NCI-H2196 (cell line): Measurements from ENCODE around the gene PRKD1.

ENCODE experiments used
- DNase-seq: peaks from one replicate; lab custom pipeline; 2025; ENCODE audit not compliant: unreplicated experiment; lab: John Stamatoyannopoulos, UW

PRKD1 gene

DNA sequence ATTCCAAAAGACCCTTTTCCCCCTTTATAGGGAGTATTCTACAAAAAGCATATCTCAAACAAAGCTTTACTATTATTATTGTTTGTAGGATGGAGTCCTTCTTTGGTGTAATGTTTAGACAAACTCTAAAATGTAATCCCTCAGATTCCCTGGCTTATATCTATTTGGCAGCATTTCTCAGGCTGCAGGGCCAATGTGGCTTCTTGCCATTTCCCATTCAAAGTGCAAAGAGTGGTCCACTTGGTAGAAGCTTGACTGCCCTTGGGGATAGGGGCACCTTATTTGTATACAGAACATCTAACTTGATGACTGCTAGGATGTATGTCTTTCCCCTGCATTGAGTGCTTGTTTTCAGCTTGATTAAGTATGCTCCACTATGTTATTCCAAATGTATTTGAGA is 242.7 kb downstream of the PRKD1 start:
- DNase-seq = no peak

DNA sequence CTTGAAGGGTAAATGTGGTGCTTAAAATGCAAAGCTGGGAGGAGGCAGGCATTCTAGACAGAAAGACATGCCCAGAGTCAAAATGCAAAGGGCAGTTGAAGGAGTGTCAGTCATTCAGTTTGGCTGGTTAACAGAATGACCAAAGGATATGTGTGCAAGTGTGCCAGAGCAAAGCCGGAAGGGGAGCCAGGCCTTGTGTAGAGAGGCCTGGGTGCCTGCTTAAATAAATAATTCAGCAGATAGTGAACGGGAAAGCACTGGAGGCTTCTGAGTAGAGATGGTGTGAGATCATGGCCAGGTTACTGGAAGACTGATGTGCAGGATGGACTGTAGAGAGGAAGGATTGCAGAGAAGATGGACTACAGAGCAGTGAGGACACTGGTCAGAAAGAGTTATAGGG is 244.9 kb downstream of the PRKD1 start:
- no peak for DNase-seq

DNA sequence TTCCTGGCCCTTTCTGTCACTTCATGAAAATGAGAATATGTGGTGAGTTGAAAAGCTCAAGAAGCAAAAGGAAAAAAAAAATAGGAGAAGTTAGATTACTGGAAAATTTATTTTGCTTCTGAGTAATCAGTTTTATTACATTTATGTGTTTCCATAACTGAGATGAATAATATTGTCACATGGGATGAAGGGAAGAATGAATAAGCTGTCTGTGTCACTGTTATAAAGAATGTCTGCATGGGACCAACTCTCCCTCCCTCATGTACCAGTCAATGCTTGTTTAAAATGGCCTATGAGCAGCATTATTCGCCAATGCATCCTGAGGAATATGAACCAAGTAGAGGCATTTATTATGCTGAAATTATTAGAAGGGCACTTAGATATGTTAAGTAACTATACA is 246.3 kb downstream of the PRKD1 start:
- no peak for DNase-seq

GRCh38 chr14:29674566-29675285 is 252.9 kb downstream of the PRKD1 start:
- no peak for DNase-seq

GRCh38 chr14:29672831-29673230 is 254.8 kb downstream of the PRKD1 start:
- DNase-seq = no peak

GRCh38 chr14:29671034-29671433 is 256.6 kb downstream of the PRKD1 start:
- no peak for DNase-seq

GRCh38 chr14:29668201-29668600 is 259.4 kb downstream of the PRKD1 start:
- no peak for DNase-seq

GRCh38 chr14:29664515-29664914 is 263.1 kb downstream of the PRKD1 start:
- no peak for DNase-seq

GRCh38 chr14:29663281-29663801 is 264.3 kb downstream of the PRKD1 start:
- DNase-seq = no peak

GRCh38 chr14:29654901-29655550 is 272.6 kb downstream of the PRKD1 start:
- DNase-seq = no peak

DNA sequence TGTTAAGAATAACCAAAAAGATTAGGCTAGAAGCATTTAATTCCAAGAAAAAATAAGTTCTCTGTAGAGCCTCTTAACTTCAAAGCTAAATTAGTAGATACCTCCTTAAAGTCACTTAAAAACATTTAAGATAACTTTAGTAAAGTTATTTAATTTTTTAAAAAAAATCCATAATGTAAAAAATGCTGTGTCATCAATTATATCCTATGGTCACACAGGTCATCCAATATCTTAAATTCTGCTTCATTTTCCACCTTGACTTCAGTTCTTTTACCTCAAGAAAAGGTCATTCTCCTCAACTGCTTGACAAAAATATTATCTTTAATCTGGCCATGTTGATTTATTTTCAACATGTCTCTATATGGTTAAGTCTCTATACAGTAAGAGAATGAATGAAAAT is 274.3 kb downstream of the PRKD1 start:
- no peak for DNase-seq

GRCh38 chr14:29652571-29652970 is 275.1 kb downstream of the PRKD1 start:
- no peak for DNase-seq

DNA sequence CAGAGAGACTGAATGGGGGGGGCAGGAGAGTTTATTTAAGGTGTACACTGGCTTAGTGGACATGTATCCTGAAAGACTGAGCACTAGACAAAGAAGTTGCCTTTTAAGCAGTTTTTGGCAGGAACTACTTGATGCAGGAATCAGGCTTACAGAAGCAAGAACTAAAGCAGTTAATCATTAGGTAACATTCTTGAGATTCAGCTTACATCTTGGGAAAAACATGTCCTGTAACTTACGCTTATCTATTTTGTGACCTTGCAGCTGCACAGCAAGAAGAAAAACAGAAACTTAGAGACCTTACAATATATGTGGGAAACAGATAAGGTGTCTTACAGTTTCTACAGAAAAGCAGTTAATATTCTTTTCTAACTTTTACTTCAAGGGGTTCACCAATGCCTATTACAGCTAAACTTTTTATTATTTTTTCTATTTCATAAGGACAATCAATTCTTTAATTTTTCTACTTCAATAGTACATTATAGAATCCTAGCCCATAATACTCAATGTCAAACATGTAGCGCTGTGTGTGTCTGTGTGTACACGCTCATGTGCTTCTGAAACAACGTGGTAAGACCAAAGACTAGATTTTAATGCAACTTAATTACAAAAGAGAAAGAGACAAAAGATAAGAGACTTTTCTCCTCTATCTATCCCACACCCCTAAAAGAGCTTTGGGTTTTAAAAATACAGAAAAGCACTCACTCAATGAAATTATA is 276.9 kb downstream of the PRKD1 start:
- no peak for DNase-seq

DNA sequence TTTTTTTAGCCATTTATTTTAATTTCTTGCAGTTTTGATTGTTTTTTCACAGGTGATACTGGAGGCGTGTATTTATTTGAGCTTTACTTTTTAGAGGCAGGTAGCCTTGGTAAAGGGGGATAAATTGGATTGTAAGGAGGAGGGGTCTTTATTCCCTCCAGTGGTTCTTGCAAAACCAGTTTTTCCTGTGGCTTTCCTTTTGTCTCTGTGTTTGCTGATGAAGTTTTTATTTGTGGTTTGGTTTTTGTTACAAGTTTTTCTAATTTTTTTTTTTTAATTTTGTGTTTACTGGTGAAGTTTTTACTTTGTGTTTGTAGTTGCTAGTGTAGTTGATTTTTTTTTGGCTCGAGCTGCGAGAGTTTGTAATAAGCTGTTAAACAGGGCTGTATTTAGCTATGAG is 278.5 kb downstream of the PRKD1 start:
- no peak for DNase-seq

DNA sequence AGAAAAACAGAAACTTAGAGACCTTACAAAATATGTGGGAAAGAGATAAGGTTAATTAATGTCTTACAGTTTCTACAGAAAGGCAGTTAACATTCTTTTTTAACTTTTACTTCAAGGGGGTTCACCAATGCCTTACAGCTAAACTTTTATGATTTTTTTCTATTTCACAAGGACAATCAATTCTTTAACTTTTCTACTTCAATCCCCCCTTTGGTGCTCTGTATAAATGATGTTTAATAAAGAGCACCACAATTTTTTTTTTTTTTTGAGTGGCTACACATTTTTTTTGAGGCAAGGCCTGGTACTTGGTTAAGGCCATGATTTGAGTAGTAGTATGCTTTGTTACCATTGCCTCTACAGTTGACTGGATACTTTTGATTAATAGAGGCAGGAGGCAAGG is 279.6 kb downstream of the PRKD1 start:
- DNase-seq = peak; percentile 13

- DNase-seq = no peak
These were observed 282.5 kb downstream of the PRKD1 start for GRCh38 chr14:29645117-29645516.

- DNase-seq = no peak
These were observed 284.0 kb downstream of the PRKD1 start for GRCh38 chr14:29643433-29644211.

- peak; percentile 71 for DNase-seq
These were observed 290.2 kb downstream of the PRKD1 start for GRCh38 chr14:29637411-29637810.

DNA sequence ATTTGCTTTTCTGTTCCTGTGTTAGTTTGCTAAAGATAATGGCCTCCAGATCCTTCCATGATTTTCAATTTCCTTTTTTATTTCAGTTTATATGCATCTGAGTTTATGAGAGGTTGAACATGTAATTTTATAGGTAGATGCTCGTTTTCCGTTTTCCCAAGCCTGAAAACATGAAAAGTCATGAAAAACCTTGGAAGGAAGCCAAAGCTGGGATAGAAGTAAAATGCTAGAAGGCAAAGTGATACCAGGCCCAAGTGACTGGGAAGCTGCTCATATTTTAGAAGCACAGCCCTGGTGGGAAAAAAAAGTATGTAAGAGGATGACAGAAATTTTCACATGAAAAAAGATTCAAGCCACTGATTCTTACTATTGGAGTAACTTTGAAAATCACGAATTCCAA is 290.8 kb downstream of the PRKD1 start:
- DNase-seq = no peak

- no peak for DNase-seq
These were observed 297.0 kb downstream of the PRKD1 start for GRCh38 chr14:29630566-29631160.

- no peak for DNase-seq
These were observed 297.8 kb downstream of the PRKD1 start for GRCh38 chr14:29629839-29630238.
